Testis (tissue), 3 donors: Measurements from ENCODE around the gene ARID5A. TPM values are rescaled to one million over a fixed set of nuclear protein-coding genes. Genes with fewer than 3 reads are reported as not detected.

ENCODE experiments used
- DNase-seq: peaks from one replicate; pipeline ENCODE4 v3.0.0-alpha.2; 2019
- H3K27ac ChIP-seq, 2 donors: fragments of 200-600 bp; sonication (generic); one replicate each; pipeline ENCODE4 v1.5.1; 2019
- H3K27me3 ChIP-seq: fragments of 200-600 bp; sonication (generic); one replicate; pipeline ENCODE4 v1.5.1; 2019
- H3K36me3 ChIP-seq: fragments of 200-600 bp; sonication (generic); one replicate; pipeline ENCODE4 v1.5.1; 2017; ENCODE audit warnings: low read depth; ENCODE audit errors: missing control alignments
- H3K4me1 ChIP-seq: fragments of 200-600 bp; sonication (generic); one replicate; pipeline ENCODE4 v1.5.1; 2019
- H3K4me3 ChIP-seq, 2 donors: fragments of 200-600 bp; sonication (generic); one replicate each; pipeline ENCODE4 v1.5.1; 2017 to 2019
- H3K9me3 ChIP-seq: fragments of 200-600 bp; sonication (generic); one replicate; pipeline ENCODE4 v1.5.1; 2017
- CTCF ChIP-seq, 3 experiments: fragments of 450-650 bp in 2 of 3; fragments of 200-600 bp in 1 of 3; sonication (generic) in 1 of 3; IDR thresholded peaks; one replicate each; pipeline ENCODE4 v1.5.1; 2016 to 2019; ENCODE audit warnings: antibody characterized with exemption in 3 of 3, mild to moderate bottlenecking in 2 of 3, moderate library complexity in 1 of 3
- POLR2A ChIP-seq: fragments of 450-650 bp; IDR thresholded peaks from one replicate; pipeline ENCODE4 v1.6.1; 2017; ENCODE audit warnings: antibody characterized with exemption, mild to moderate bottlenecking, moderate library complexity
- WGBS, 2 donors: methylation state at CpG; one replicate each; pipeline ENCODE4 v1.1.5; 2018; 5-methylcytosine and 5-hydroxymethylcytosine counted together
- intact Hi-C: fragments of 100-400 bp; cut with DNase I; formaldehyde crosslinking; loops from one replicate; pipeline ENCODE4 v1.15.1; 2023; ENCODE audit warnings: low total_unique reads
- polyA plus RNA-seq: library from polyadenylated mRNA; stranded (reverse); fragments of 350-450 nt; fragmentation: Illumina TruSeq; extraction: RNeasy Lipid Tissue Mini Kit (QIAGEN cat#74804); gene quantifications from one replicate; pipeline ENCODE4 v1.2.3, GENCODE V29; 2014; ENCODE audit warnings: low read depth, low replicate concordance; ENCODE audit not compliant: insufficient read depth
- total RNA-seq, 2 donors: library from RNA; depleted of rRNA; stranded (reverse); fragments of >200 nt; gene quantifications; one replicate each; pipeline ENCODE4 v1.2.3, GENCODE V29; 2016

ARID5A gene
- total and polyA plus RNA-seq, 3 donors from 2014 or later, result 20.1 to 33.7 (median 31.7) TPM

GRCh38 chr2:96517079-96517478 is 19.5 kb upstream of the ARID5A start:
- Histone ChIP-seq H3K4me1 (no peaks in the 10 kb centered on the region), H3K27ac (no peak overlapping the region), H3K27me3 (no peaks in the 10 kb centered on the region), H3K36me3 (no peaks in the 10 kb centered on the region), H3K4me3 (no peak overlapping the region), H3K9me3 (no peaks in the 10 kb centered on the region)
- WGBS, 2 donors, result 88 to 89% methylated on average over 1 of the region's 1 CpG
- no peak for DNase-seq
- intact Hi-C loops, result no loop called here
- TF ChIP-seq CTCF (IDR thresholded peaks at IDR 0.05) (no peak), POLR2A (no peak)

GRCh38 chr2:96520231-96520630 is 16.3 kb upstream of the ARID5A start:
- H3K36me3 ChIP-seq, result no peaks in the 10 kb centered on the region
- no peak overlapping the region for H3K27ac ChIP-seq
- H3K4me3 ChIP-seq, result no peak overlapping the region
- WGBS, 2 donors, result 91 to 92% methylated on average over 4 of the region's 4 CpGs
- intact Hi-C loops, result no loop called here
- DNase-seq, result no peak
- TF ChIP-seq POLR2A, result no peak
- no peak for TF ChIP-seq CTCF (IDR thresholded peaks at IDR 0.05)
- H3K27me3 ChIP-seq, result no peaks in the 10 kb centered on the region
- H3K4me1 ChIP-seq, result no peaks in the 10 kb centered on the region
- no peaks in the 10 kb centered on the region for H3K9me3 ChIP-seq

GRCh38 chr2:96520697-96521096 is 15.9 kb upstream of the ARID5A start:
- Histone ChIP-seq H3K4me1 (no peaks in the 10 kb centered on the region), H3K9me3 (no peaks in the 10 kb centered on the region), H3K27me3 (no peaks in the 10 kb centered on the region), H3K36me3 (no peaks in the 10 kb centered on the region), H3K4me3 (no peak overlapping the region), H3K27ac (no peak overlapping the region)
- DNase-seq, result no peak
- intact Hi-C loops, result no loop called here
- 79 to 80% methylated on average over 3 of the region's 3 CpGs for WGBS, 2 donors
- TF ChIP-seq POLR2A, result no peak
- no peak for TF ChIP-seq CTCF (IDR thresholded peaks at IDR 0.05)

GRCh38 chr2:96521219-96521618 is 15.3 kb upstream of the ARID5A start:
- WGBS, 2 donors, result 77 to 94% methylated on average over 2 of the region's 2 CpGs
- Histone ChIP-seq H3K4me1 (no peaks in the 10 kb centered on the region), H3K27me3 (no peaks in the 10 kb centered on the region), H3K9me3 (no peaks in the 10 kb centered on the region), H3K36me3 (no peaks in the 10 kb centered on the region), H3K4me3 (no peak overlapping the region), H3K27ac (no peak overlapping the region)
- intact Hi-C loops, result no loop called here
- DNase-seq, result no peak
- TF ChIP-seq CTCF (IDR thresholded peaks at IDR 0.05), result no peak
- TF ChIP-seq POLR2A, result no peak

GRCh38 chr2:96522304-96523203 is 14.0 kb upstream of the ARID5A start:
- 79 to 85% methylated on average over 8 to 9 of the region's 9 CpGs for WGBS, 2 donors
- Histone ChIP-seq H3K4me3 (no peak overlapping the region), H3K4me1 (no peaks in the 10 kb centered on the region), H3K27me3 (no peaks in the 10 kb centered on the region), H3K27ac (no peak overlapping the region), H3K36me3 (no peaks in the 10 kb centered on the region), H3K9me3 (no peaks in the 10 kb centered on the region)
- TF ChIP-seq POLR2A (no peak), CTCF (IDR thresholded peaks at IDR 0.05) (no peak)
- DNase-seq, result no peak
- intact Hi-C loops, result no loop called here
